ENCODE measurements around the gene BMP2.

GRCh38 chr20:6770786-6771100, 3.3 kb downstream of the BMP2 start:
- TF ChIP-seq POLR2AphosphoS5 (IDR thresholded peaks at IDR 0.05; ENCODE audit: low read depth) = no peak
- no peak for TF ChIP-seq CTCF (conservative IDR thresholded peaks at IDR 0.05; ENCODE audit: low read depth in 2 of 2)
